Breast epithelium (tissue), 3 donors: ENCODE results near the gene SPECC1L.

ENCODE experiments used
- POLR2A ChIP-seq: fragments of 450-650 bp; IDR thresholded peaks from one replicate; pipeline ENCODE4 v1.6.1; 2016; ENCODE audit warnings: antibody characterized with exemption, mild to moderate bottlenecking, moderate library complexity
- POLR2AphosphoS5 ChIP-seq, 3 donors: sonication (generic); formaldehyde crosslinking; IDR thresholded peaks; one replicate each; pipeline ENCODE4 v1.6.1; 2017; ENCODE audit warnings: antibody characterized with exemption in 3 of 3
- TF ChIP-seq, protein P1 (sequence below), 3 donors: fragments of 450-650 bp; IDR thresholded peaks; one replicate each; pipeline ENCODE4 v1.5.1; 2016 to 2017; ENCODE audit warnings: antibody characterized with exemption in 3 of 3, mild to moderate bottlenecking in 3 of 3, moderate library complexity in 3 of 3

DNA sequence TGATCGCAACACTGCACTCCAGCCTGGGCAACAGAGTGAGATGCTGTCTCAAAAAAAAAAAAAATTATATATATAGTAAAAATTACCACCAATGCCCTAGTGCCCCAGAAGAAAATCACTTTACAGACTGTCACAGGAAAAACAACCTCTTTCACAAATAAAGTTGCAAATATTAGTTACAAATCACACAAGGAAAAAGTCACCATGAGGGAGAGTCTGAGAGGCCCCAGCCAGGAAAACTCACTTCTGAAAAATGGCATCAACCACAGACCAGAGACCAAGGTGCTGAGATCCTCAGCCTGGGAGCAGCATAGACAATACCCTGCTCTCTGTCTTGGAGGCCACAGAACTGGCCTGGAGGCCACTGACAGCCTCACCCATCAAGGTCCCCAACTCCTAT lies 46.2 kb upstream of the SPECC1L start:
- TF ChIP-seq POLR2A (no peak), POLR2AphosphoS5 (IDR thresholded peaks at IDR 0.05) (no peak)
- TF ChIP-seq, protein P1, sequence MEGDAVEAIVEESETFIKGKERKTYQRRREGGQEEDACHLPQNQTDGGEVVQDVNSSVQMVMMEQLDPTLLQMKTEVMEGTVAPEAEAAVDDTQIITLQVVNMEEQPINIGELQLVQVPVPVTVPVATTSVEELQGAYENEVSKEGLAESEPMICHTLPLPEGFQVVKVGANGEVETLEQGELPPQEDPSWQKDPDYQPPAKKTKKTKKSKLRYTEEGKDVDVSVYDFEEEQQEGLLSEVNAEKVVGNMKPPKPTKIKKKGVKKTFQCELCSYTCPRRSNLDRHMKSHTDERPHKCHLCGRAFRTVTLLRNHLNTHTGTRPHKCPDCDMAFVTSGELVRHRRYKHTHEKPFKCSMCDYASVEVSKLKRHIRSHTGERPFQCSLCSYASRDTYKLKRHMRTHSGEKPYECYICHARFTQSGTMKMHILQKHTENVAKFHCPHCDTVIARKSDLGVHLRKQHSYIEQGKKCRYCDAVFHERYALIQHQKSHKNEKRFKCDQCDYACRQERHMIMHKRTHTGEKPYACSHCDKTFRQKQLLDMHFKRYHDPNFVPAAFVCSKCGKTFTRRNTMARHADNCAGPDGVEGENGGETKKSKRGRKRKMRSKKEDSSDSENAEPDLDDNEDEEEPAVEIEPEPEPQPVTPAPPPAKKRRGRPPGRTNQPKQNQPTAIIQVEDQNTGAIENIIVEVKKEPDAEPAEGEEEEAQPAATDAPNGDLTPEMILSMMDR (IDR thresholded peaks at IDR 0.05), result no peak
